OCI-LY1 (cell line): ENCODE measurements around the gene GBP5.
"Not testable (repeated sequence)": the region's sequence is repeated elsewhere in the genome, so short reads cannot be mapped to it uniquely, and the experiment has no call there.

Source experiments
- H2AFZ ChIP-seq: fragments of 200-600 bp; sonication (generic), shearing (Covaris generic); 2 replicates; pipeline ENCODE4 v1.6.0; 2014; ENCODE audit warnings: antibody characterized with exemption, mild to moderate bottlenecking, low read length
- H3F3A ChIP-seq: fragments of 200-600 bp; sonication (generic), shearing (Covaris generic); 2 replicates; pipeline ENCODE4 v1.6.0; 2014; ENCODE audit warnings: mild to moderate bottlenecking, antibody characterized with exemption, low read length, moderate library complexity; ENCODE audit not compliant: insufficient read depth
- H3K27ac ChIP-seq: fragments of 200-600 bp; sonication (generic); 2 replicates; pipeline ENCODE4 v1.5.1; 2014; ENCODE audit warnings: low read length, mixed run types, mild to moderate bottlenecking, low read depth; ENCODE audit not compliant: poor library complexity, severe bottlenecking
- H3K27me3 ChIP-seq: fragments of 200-600 bp; sonication (generic); 2 replicates; pipeline ENCODE4 v1.6.0; 2014; ENCODE audit warnings: antibody characterized with exemption, mild to moderate bottlenecking, low read length, moderate library complexity; ENCODE audit not compliant: insufficient read depth
- H3K36me3 ChIP-seq: fragments of 200-600 bp; sonication (generic); 2 replicates; pipeline ENCODE4 v1.6.1; 2014; ENCODE audit warnings: mild to moderate bottlenecking, antibody characterized with exemption, low read length, moderate library complexity, mixed read lengths; ENCODE audit not compliant: insufficient read depth
- H3K4me1 ChIP-seq: fragments of 200-600 bp; sonication (generic); 2 replicates; pipeline ENCODE4 v1.5.1; 2014; ENCODE audit warnings: mild to moderate bottlenecking, low read length, moderate library complexity; ENCODE audit not compliant: insufficient read depth, severe bottlenecking
- H3K4me2 ChIP-seq: fragments of 200-600 bp; sonication (generic), shearing (Covaris generic); 2 replicates; pipeline ENCODE4 v1.6.1; 2014; ENCODE audit warnings: low read length
- H3K4me3 ChIP-seq: fragments of 200-600 bp; sonication (generic); 2 replicates; pipeline ENCODE4 v1.5.1; 2014; ENCODE audit warnings: low read length, low read depth, mild to moderate bottlenecking, mixed read lengths; ENCODE audit not compliant: poor library complexity, severe bottlenecking
- H3K79me2 ChIP-seq: fragments of 200-600 bp; shearing (Covaris generic); 2 replicates; pipeline ENCODE4 v1.6.1; 2016; ENCODE audit warnings: mixed run types, low read length, mixed read lengths; ENCODE audit not compliant: insufficient read depth
- H3K9ac ChIP-seq: fragments of 200-600 bp; sonication (generic), shearing (Covaris generic); 2 replicates; pipeline ENCODE4 v1.6.1; 2014; ENCODE audit warnings: mild to moderate bottlenecking, low read length, mixed read lengths
- H3K9me2 ChIP-seq: fragments of 200-600 bp; sonication (generic), shearing (Covaris generic); 2 replicates; pipeline ENCODE4 v1.6.1; 2014; ENCODE audit warnings: low read depth, mild to moderate bottlenecking, low read length, mixed read lengths
- H3K9me3 ChIP-seq: fragments of 200-600 bp; shearing (Covaris generic); 2 replicates; pipeline ENCODE4 v1.6.1; 2014; ENCODE audit warnings: low read length, mixed read lengths
- H4K20me1 ChIP-seq: fragments of 200-600 bp; sonication (generic), shearing (Covaris generic); 2 replicates; pipeline ENCODE4 v1.6.0; 2016; ENCODE audit warnings: mild to moderate bottlenecking, low read length; ENCODE audit not compliant: insufficient read depth
- EZH2 ChIP-seq: fragments of 200-600 bp; sonication (generic), shearing (Covaris generic); IDR thresholded peaks from 2 replicates; pipeline ENCODE4 v1.8.0; 2017; ENCODE audit warnings: borderline replicate concordance, mixed run types, mild to moderate bottlenecking, antibody characterized with exemption, low read length, moderate library complexity, mixed read lengths
- TF ChIP-seq, protein P1 (sequence below): fragments of 200-600 bp; sonication (generic), shearing (Covaris generic); IDR thresholded peaks from 2 replicates; pipeline ENCODE4 v1.5.1; 2017; ENCODE audit warnings: mild to moderate bottlenecking, antibody characterized with exemption, low read length, moderate library complexity, mixed read lengths

GBP5 gene

DNA sequence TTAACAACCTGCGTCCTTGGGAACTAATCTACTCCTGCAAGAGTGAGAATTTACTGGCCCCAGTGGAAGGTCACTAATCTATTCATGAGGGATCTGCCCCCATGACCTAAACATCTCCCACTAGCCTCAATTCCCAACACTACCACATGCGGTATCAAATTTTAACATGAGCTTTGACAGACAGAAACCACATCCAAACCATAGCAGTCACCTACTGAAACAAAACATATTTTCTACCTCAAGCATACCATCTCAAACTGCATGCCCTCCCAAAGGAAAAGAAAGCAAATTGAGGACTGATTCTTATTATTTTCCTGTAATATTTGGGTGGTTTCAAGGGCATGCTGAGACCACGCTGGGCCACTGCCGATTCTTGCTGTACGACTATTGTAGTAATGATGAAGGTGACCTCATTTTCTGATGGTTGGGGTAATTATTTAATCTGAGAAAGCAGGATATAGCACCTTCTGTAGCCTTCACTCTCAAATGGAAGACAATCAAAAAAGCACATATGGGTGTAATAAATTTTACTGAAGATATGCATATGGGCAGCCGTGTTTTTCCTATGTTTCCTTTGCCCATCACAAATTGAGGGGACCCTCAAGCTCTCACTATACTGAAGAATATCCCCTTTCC, 13.2 kb upstream of the GBP5 start:
- Histone ChIP-seq H3K9me3 (no peaks in the 10 kb centered on the region), H3F3A (no peaks in the 10 kb centered on the region), H3K4me1 (no peaks in the 10 kb centered on the region), H3K9ac (no peak overlapping the region), H3K79me2 (no peaks in the 10 kb centered on the region), H3K27ac (no peak overlapping the region), H3K9me2 (no peaks in the 10 kb centered on the region), H4K20me1 (no peaks in the 10 kb centered on the region), H3K4me3 (no peak overlapping the region), H3K4me2 (no peak overlapping the region), H3K27me3 (no peaks in the 10 kb centered on the region), H3K36me3 (no peaks in the 10 kb centered on the region), H2AFZ (no peak overlapping the region)
- TF ChIP-seq, protein P1, sequence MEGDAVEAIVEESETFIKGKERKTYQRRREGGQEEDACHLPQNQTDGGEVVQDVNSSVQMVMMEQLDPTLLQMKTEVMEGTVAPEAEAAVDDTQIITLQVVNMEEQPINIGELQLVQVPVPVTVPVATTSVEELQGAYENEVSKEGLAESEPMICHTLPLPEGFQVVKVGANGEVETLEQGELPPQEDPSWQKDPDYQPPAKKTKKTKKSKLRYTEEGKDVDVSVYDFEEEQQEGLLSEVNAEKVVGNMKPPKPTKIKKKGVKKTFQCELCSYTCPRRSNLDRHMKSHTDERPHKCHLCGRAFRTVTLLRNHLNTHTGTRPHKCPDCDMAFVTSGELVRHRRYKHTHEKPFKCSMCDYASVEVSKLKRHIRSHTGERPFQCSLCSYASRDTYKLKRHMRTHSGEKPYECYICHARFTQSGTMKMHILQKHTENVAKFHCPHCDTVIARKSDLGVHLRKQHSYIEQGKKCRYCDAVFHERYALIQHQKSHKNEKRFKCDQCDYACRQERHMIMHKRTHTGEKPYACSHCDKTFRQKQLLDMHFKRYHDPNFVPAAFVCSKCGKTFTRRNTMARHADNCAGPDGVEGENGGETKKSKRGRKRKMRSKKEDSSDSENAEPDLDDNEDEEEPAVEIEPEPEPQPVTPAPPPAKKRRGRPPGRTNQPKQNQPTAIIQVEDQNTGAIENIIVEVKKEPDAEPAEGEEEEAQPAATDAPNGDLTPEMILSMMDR, result no peak
- no peak for TF ChIP-seq EZH2

DNA sequence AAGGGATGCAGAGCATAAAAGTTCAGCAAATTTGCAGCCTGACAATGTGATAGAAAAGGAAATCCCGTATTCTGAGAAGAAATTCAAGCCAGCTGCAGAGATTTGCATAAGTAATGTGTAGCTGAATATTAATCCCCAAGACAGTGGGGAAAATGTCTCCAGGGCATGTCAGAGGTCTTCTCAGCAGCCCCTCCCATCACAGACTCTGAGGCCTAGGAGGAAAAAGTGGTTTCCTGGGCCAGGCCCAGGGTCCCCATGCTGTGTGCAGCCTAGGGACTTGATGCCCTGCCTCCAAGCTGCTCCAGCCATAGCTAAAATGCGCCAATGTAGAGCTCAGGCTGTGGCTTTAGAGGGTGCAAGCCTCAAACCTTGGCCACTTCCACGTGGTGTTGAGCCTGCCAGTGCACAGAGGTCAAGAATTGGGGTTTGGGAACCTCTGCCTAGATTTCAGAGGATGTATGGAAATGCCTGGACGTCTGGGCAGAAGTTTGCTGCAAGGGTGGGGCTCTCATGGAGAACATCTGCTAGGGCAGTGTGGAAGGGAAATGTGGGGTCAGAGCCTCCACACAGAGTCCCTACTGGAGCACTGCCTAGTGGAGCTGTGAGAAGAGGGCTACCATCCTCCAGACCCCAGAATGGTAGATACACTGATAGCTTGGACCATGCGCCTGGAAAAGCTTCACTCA, 11.6 kb upstream of the GBP5 start:
- H3K9me2 ChIP-seq, H3K36me3 ChIP-seq, H3F3A ChIP-seq, H3K9me3 ChIP-seq, H3K4me2 ChIP-seq, H3K9ac ChIP-seq, H3K79me2 ChIP-seq, H2AFZ ChIP-seq, H3K4me3 ChIP-seq, H3K27ac ChIP-seq, H3K4me1 ChIP-seq, H4K20me1 ChIP-seq, H3K27me3 ChIP-seq: not testable (repeated sequence)

DNA sequence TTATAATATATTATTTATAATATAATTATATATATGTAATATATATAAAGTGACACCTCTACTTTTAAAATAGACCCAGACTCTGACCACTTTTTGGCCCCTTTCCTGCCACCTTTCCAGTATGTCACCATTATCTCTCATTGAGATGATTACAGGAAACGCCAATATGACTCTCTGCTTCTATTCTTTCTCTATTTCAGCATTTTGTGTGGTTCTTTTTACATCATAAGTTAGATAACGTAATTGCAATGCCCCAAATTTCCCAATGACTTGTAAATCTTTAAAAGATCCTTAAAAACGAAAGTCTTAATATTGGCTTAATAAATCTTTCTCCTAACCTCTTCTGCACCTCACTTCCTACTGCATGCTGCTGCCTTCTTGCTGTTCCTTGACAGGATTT, 8.1 kb upstream of the GBP5 start:
- Histone ChIP-seq H3K9me3 (no peaks in the 10 kb centered on the region), H3K79me2 (no peaks in the 10 kb centered on the region), H2AFZ (no peak overlapping the region), H4K20me1 (no peaks in the 10 kb centered on the region), H3K4me3 (no peak overlapping the region), H3K36me3 (no peaks in the 10 kb centered on the region), H3K9ac (no peak overlapping the region), H3K27ac (no peak overlapping the region), H3K4me2 (no peak overlapping the region), H3K4me1 (no peaks in the 10 kb centered on the region), H3K27me3 (no peaks in the 10 kb centered on the region), H3K9me2 (no peaks in the 10 kb centered on the region), H3F3A (no peaks in the 10 kb centered on the region)
- TF ChIP-seq EZH2, result no peak
- TF ChIP-seq, protein P1, result no peak

DNA sequence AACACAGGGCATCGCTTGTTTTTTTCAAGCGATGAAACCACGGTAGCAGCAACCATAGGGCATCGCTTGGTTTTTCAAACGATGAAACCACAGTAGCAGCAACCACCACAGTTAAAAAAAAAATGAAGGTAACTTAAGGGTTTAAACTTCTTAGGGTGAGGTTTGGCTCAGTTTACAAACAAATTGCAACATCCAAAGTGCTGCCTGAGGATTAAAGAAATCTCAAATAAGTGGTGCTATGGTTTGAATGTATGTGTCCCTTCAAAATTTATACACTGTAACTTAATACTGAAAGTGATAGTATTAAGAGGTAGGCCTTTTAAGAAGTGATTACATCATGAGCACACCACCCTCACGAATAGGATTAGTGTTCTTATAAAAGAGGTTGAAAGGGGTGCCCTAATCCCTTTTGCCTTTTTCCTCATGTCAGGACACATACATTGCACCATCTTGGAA, 6.4 kb upstream of the GBP5 start:
- H3K9me3 ChIP-seq, result no peaks in the 10 kb centered on the region
- H3F3A ChIP-seq, result no peaks in the 10 kb centered on the region
- no peaks in the 10 kb centered on the region for H3K4me1 ChIP-seq
- H3K4me2 ChIP-seq, result no peak overlapping the region
- H3K9ac ChIP-seq, result no peak overlapping the region
- TF ChIP-seq EZH2, result no peak
- TF ChIP-seq, protein P1, result no peak
- H3K36me3 ChIP-seq, result no peaks in the 10 kb centered on the region
- H2AFZ ChIP-seq, result no peak overlapping the region
- H3K27ac ChIP-seq, result no peak overlapping the region
- H3K9me2 ChIP-seq, result no peaks in the 10 kb centered on the region
- H3K79me2 ChIP-seq, result no peaks in the 10 kb centered on the region
- no peaks in the 10 kb centered on the region for H4K20me1 ChIP-seq
- H3K4me3 ChIP-seq, result no peak overlapping the region
- no peaks in the 10 kb centered on the region for H3K27me3 ChIP-seq
